Bronchial epithelial cell (primary cell): Measurements from ENCODE around the gene AGPAT3. TPM values are rescaled to one million over a fixed set of nuclear protein-coding genes. Genes with fewer than 3 reads are reported as not detected.

Experiments
- DNase-seq: peaks from one replicate; pipeline ENCODE4 v3.0.0-alpha.2; 2010; ENCODE audit warnings: low read depth
- FAIRE-seq: peaks from 2 replicates; lab custom pipeline; 2011; peaks lifted over from hg19 to GRCh38; lab: Jason Lieb, UNC
- H3K27me3 ChIP-seq: 2 replicates; pipeline ENCODE4 v1.5.1; 2011; ENCODE audit warnings: low read length; ENCODE audit not compliant: control insufficient read depth, insufficient read depth
- H3K36me3 ChIP-seq: 2 replicates; pipeline ENCODE4 v1.5.1; 2011; ENCODE audit warnings: low read length; ENCODE audit not compliant: control insufficient read depth, insufficient read depth
- H3K4me3 ChIP-seq: 2 replicates; pipeline ENCODE4 v1.5.1; 2011; ENCODE audit warnings: mild to moderate bottlenecking, low read depth, low read length, control low read depth
- total RNA-seq: library from RNA; depleted of rRNA; stranded (reverse); fragments of >200 nt; gene quantifications from 2 replicates; pipeline ENCODE4 v1.2.1, GENCODE V29; 2014
- TF ChIP-seq, protein P1 (sequence below): IDR thresholded peaks from 2 replicates; pipeline ENCODE4 v1.5.1; 2011; ENCODE audit warnings: mild to moderate bottlenecking, moderate library complexity, low read length, control low read depth, inconsistent platforms; ENCODE audit not compliant: insufficient read depth, severe bottlenecking

The AGPAT3 gene
- total RNA-seq, 1 donor from 2014 or later: 40.5 TPM

DNA sequence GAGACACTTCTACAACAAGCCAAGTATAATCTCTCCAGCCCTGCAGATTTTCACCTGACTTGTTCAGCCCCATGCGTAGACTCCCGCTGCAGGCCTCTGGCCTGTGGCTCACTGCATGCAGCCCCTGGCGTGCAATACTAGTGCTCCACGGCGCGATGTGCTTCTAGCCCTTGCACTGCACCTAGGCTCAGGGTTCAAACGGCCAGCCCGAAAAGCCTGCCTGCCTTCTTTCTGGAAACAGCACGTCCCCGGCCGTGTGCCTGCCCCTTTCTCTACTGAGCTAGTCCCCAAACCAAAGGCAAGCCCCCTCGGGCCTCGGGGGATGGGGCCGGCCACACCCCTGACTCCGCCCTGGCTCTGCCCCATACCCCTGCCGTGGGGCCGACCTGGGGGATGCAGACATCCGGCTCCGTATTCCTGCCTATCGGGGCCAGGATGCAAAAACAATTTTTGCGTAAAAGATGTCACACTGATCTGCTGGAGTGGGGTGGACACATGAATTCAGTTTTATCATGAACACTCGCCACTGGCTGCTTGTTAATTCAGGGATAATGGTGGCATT is 120.7 kb downstream of the AGPAT3 start:
- Histone ChIP-seq H3K36me3 (peaks cover 3% of the 10 kb centered on the region), H3K27me3 (no peaks in the 10 kb centered on the region), H3K4me3 (no peak overlapping the region)
- TF ChIP-seq, protein P1, sequence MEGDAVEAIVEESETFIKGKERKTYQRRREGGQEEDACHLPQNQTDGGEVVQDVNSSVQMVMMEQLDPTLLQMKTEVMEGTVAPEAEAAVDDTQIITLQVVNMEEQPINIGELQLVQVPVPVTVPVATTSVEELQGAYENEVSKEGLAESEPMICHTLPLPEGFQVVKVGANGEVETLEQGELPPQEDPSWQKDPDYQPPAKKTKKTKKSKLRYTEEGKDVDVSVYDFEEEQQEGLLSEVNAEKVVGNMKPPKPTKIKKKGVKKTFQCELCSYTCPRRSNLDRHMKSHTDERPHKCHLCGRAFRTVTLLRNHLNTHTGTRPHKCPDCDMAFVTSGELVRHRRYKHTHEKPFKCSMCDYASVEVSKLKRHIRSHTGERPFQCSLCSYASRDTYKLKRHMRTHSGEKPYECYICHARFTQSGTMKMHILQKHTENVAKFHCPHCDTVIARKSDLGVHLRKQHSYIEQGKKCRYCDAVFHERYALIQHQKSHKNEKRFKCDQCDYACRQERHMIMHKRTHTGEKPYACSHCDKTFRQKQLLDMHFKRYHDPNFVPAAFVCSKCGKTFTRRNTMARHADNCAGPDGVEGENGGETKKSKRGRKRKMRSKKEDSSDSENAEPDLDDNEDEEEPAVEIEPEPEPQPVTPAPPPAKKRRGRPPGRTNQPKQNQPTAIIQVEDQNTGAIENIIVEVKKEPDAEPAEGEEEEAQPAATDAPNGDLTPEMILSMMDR: no peak
- no peak for FAIRE-seq
- no peak for DNase-seq

DNA sequence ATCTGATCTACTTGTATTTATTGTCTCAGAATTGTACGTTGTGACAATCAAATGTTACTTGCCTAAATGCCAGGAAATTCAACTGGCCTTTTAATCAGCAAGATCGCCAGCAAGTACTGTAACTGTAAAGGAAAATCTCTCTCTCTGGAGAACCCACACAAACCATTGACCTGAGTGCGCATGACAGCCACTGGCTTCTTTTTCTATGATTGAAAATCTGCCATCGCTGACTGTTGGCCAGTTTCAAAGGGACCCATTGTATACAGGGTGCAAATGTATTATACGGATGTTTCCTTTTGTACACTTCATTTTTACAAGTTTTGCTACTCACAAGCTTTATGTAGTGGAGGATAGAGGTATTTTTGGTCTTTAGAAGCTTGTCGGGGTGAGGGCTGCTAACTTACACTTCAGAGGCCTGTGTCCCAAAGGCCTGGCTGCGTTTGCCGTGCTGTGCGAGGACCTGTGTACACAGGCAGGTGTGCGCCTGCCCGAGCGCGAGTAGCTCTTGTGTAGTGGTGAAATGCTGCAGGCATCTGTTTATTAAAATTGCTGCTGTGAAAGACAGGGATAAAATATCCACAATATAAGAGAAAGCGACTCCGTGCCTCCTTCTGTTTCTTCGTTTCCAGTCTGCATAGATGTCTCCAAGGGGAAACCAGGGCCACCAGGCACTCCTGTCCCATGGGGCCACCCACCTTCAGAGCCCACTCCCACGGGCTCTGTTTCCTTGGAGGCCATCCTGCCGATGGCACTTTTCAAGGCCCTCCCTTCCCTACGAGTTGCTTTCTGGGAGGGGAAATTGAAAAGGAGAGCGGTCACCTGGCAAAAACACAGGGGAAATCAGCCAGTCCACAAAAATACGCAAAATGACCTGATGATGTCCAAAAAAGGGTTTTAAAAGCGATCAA is 121.8 kb downstream of the AGPAT3 start:
- Histone ChIP-seq H3K36me3 (no peaks in the 10 kb centered on the region), H3K27me3 (no peaks in the 10 kb centered on the region), H3K4me3 (no peak overlapping the region)
- DNase-seq (no peak), FAIRE-seq (peak; percentile 28)
- TF ChIP-seq, protein P1: no peak

DNA sequence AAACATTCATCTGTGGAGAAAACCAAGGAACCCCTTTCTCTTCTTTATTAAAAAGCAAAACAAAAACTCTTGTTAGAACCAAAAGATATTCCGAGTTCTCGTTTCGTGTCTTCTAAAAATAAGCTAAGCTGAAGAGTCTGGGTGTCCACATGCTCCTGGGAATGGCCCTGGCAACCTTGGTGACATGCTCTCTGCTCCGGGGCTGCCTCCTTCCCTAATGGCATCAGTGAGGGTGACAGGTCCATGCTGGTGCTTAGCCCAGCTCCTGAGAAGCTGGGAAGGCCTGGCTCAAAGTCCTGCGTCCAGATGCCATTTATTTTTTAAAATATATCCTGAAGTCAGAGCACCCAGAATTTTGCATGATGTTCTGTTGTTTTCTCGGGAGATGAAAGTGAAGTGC is 122.5 kb downstream of the AGPAT3 start:
- DNase-seq: no peak
- no peaks in the 10 kb centered on the region for H3K36me3 ChIP-seq
- H3K4me3 ChIP-seq: no peak overlapping the region
- no peaks in the 10 kb centered on the region for H3K27me3 ChIP-seq
- FAIRE-seq: no peak
- TF ChIP-seq, protein P1: no peak

DNA sequence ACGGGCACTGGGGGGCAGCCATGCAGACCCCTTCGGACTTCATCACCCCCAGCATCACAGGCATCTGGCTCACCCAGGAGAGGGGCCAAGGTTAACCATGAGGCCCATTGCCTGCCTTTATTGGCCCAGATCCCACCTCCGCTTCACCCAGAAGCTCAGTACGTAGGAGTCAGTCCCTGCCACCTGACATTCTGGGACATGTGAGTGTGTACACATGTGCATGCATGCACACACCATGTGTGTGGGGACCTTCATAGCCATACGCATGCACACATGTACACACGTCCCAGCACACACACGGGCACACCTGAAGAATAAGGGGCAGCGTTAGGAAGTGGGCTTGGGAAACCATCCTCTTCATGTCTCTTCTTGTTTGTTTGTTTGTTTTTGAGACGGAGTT is 123.0 kb downstream of the AGPAT3 start:
- TF ChIP-seq, protein P1: no peak
- H3K4me3 ChIP-seq: no peak overlapping the region
- no peaks in the 10 kb centered on the region for H3K36me3 ChIP-seq
- no peak for FAIRE-seq
- no peak for DNase-seq
- H3K27me3 ChIP-seq: no peaks in the 10 kb centered on the region

DNA sequence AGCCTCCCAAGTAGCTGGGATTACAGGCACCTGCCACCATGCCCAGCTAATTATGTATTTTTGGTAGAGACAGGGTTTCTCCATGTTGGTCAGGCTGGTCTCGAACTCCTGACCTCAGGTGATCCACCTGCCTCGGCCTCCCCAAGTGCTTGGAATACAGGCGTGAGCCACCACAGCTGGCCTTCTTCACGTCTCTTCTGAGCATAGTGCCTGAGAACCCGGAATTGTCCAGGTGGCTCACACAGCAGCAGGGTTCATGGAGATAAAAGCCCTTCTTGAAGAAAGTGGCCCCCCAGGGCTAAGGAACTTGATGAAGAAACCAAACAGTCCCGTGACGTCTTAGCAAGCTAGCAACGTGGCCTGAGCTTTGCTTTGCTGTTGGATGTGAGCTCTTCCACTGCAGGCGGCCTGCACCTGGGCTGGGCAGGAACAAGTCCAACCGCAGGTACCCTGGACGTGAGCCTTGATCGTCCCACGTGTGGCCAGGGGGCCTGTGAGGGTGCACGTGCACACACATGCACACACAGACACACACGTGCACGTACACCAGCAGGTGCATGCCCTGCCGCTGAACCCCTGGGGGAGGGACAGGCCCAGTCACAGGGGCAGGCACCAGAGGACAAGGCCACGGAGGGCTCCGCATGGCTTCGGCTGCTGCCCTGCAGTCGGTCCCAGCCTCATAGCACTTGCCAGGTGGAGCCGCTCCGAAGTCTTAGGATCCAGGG is 123.6 kb downstream of the AGPAT3 start:
- H3K27me3 ChIP-seq: no peaks in the 10 kb centered on the region
- TF ChIP-seq, protein P1: no peak
- no peak for FAIRE-seq
- DNase-seq: no peak
- no peak overlapping the region for H3K4me3 ChIP-seq
- H3K36me3 ChIP-seq: no peaks in the 10 kb centered on the region
